Measurements from ENCODE around the gene DPH1.

The DPH1 gene

DNA sequence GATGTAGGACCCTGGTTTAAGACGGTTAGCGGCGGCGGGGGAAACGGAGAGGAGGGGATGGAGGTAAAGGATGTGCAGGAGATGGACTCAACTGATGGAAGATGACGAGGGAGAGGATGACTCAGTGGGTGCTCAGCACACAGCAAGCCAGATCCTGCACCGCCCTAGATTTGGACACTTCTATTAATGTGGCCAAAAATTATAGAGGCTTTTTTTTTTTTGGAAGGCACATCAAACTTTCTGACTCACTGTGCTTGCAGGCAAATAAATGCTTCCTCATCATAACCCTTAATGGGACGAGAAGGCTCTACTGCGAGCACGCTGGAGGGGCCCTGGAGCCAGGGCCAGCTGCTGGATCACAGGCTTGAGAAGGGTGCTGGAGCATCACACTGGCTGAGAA is 40.8 kb upstream of the DPH1 start:
- H3K4me3 ChIP-seq (ENCODE audit: control insufficient read depth, low read depth, low read length): no peak overlapping the region
- DNase-seq (ENCODE audit: low read depth): peak; percentile 78
- TF ChIP-seq, protein P1, sequence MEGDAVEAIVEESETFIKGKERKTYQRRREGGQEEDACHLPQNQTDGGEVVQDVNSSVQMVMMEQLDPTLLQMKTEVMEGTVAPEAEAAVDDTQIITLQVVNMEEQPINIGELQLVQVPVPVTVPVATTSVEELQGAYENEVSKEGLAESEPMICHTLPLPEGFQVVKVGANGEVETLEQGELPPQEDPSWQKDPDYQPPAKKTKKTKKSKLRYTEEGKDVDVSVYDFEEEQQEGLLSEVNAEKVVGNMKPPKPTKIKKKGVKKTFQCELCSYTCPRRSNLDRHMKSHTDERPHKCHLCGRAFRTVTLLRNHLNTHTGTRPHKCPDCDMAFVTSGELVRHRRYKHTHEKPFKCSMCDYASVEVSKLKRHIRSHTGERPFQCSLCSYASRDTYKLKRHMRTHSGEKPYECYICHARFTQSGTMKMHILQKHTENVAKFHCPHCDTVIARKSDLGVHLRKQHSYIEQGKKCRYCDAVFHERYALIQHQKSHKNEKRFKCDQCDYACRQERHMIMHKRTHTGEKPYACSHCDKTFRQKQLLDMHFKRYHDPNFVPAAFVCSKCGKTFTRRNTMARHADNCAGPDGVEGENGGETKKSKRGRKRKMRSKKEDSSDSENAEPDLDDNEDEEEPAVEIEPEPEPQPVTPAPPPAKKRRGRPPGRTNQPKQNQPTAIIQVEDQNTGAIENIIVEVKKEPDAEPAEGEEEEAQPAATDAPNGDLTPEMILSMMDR (IDR thresholded peaks at IDR 0.05; ENCODE audit: control insufficient read depth, insufficient read depth, low read depth, low read length, missing control alignments): no peak

DNA sequence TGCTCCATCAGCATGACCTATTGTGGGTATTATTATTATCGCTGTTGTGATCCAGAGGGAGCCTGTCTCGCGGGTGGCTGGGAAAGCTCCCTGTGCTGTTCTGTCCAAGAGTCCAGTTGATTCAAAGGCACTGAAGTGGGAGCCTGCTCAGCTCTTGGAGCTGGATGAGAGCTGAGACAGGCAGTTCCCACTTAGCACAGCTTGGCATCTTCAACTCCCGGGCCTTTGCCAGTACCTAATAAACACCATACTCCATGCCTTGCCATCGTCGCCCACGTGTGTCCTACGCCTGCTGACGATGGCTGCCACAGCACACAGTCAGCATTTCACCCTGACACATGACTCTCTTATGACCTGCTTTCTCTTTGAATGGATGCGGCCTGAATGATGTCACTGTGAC is 37.4 kb upstream of the DPH1 start:
- DNase-seq (ENCODE audit: low read depth): no peak
- TF ChIP-seq, protein P1 (IDR thresholded peaks at IDR 0.05; ENCODE audit: control insufficient read depth, insufficient read depth, low read depth, low read length, missing control alignments): no peak
- no peak overlapping the region for H3K4me3 ChIP-seq (ENCODE audit: control insufficient read depth, low read depth, low read length)

DNA sequence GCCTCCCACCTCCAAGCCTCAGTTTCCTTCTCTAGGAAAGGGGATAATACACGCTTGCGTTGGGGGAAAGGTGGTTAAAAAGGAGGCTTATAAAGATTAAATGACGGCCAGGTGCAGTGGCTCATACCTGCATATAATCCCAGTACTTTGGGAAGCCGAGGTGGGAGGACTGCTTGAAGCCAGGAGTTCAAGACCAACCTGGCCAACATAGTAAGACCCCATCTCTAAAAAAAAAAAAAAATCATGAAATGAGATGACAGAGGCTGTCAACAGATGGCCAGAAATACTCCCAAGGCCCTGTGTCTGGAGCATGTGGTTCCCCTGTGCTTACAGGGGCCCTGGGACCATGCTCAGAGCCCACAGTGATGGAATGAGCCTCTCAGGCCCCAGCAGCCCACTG is 35.2 kb upstream of the DPH1 start:
- TF ChIP-seq, protein P1 (IDR thresholded peaks at IDR 0.05; ENCODE audit: control insufficient read depth, insufficient read depth, low read depth, low read length, missing control alignments): no peak
- DNase-seq (ENCODE audit: low read depth): no peak
- H3K4me3 ChIP-seq (ENCODE audit: control insufficient read depth, low read depth, low read length): no peak overlapping the region

DNA sequence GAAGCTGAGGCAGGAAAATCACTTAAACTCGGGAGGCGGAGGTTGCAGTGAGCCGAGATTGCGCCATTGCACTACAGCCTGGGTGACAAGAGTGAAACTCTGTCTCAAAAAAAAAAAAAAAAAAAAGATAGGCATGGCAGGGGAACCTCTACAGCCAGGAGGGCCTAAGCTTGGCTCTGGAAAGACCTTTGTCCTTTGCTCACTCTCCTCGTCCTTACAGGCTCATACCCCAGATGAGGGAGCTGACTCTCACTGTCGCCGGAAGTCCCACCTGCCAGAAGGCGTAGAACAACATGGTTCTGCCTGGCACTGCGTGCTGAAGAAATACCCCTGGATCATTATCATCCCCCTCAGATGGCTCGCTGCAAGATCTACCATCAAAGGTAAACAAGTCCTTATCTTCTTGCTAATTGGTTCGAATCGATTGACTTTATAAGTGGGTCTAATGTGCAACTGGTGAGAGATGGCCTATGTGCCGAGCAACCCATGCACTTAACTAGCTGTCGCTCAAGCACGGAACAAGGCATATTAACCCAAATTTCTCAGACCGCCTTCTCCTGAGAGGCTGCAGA is 34.5 kb upstream of the DPH1 start:
- no peak overlapping the region for H3K4me3 ChIP-seq (ENCODE audit: control insufficient read depth, low read depth, low read length)
- TF ChIP-seq, protein P1 (IDR thresholded peaks at IDR 0.05; ENCODE audit: control insufficient read depth, insufficient read depth, low read depth, low read length, missing control alignments): no peak
- DNase-seq (ENCODE audit: low read depth): no peak

DNA sequence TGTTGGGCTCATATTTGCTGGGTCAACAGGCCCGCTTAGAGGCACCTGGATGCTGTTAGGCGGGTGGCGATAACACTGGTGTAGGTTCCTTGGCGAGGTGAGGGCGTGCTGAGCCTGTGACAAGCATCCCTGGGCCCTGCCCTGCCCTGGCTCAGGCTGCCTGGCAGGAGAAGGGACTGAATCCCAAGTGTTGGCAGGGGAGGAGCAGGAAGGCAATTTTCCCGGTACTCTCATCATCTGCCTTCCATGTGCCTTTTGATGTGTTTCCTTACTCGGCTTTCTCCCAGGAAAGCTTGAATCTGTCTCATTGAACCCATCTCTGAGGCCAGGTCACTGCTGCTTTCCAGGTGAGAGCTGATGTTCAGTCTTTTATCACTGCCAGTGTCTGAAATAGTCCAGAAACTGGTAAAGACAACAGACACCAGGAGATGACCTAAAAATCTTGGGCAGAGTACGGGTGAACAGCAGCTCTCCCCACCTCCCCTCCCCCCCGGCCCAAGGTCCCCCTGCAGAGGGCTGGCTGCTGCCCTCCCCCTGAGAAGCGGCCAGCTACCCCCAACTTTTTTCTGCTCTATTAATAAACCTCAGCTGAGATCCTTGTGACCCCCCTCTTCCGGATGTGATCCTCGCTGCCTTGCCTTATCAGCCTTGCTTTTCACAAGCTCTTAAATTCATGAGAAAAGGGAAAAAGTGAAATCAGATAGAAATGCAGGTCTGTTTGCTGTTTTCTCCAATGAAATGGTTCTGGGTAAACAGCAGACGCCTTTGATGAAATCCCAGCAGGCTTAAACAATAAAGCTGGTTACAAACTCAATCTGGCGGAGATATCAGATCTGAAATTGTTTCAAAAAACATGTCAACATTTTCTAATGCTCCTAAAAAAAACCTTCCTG is 33.8 kb upstream of the DPH1 start:
- TF ChIP-seq, protein P1 (IDR thresholded peaks at IDR 0.05; ENCODE audit: control insufficient read depth, insufficient read depth, low read depth, low read length, missing control alignments): no peak
- no peak overlapping the region for H3K4me3 ChIP-seq (ENCODE audit: control insufficient read depth, low read depth, low read length)
- DNase-seq (ENCODE audit: low read depth): no peak

DNA sequence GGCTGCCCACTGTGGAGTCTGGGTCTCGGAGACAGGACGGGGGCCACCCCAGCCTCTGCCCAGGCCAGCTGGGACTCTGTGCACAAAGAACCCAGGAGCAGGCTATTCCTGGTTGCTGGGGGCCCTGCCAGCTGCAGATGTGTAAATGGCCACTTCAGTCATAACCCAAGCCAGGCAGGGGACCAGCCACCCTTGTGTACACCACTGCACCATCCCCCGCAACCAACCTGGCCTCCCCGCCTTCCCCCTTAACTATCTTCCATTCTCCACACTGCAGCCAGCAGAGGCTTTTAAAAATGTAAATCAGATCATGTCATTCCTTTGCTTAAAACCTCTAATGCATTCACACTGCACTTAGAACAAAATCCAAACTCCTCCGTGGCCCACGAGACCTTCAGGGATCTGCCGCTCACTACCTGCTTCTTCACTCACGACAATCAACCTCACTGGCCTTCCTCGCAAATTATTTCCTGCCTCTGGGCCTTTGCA is 33.1 kb upstream of the DPH1 start:
- TF ChIP-seq, protein P1 (IDR thresholded peaks at IDR 0.05; ENCODE audit: control insufficient read depth, insufficient read depth, low read depth, low read length, missing control alignments): no peak
- DNase-seq (ENCODE audit: low read depth): no peak
- no peak overlapping the region for H3K4me3 ChIP-seq (ENCODE audit: control insufficient read depth, low read depth, low read length)

Measured in AG09309 (cell line).